ENCODE results near the gene PRKAR1B. TPM values are rescaled to one million over a fixed set of nuclear protein-coding genes. Genes with fewer than 3 reads are reported as not detected.

PRKAR1B gene
- total RNA-seq, 1 experiment from 2014 or later, result 43.3 TPM

GRCh38 chr7:549066-549890 lies 177.8 kb downstream of the PRKAR1B start:
- no CpG with 5 or more reads among the region's 43 CpGs for WGBS (ENCODE audit: extremely low coverage, insufficient read length, low lambda C conversion rate)
- Mint-ChIP-seq H3K9me3 (no peaks in the 10 kb centered on the region), H3K36me3 (ENCODE audit: insufficient read depth in 1 of 3, low read depth in 3 of 3) (peaks cover 0 to 4% (median 0%) of the 10 kb centered on the region in 3 experiments; a peak in 2 of 7 replicates), H3K4me3 (no peak overlapping the region), H3K27me3 (ENCODE audit: low read depth) (no peaks in the 10 kb centered on the region), H3K4me1 (no peaks in the 10 kb centered on the region), H3K27ac (no peak overlapping the region; a peak in 1 of 7 replicates)
- Histone ChIP-seq H3K23me2 (ENCODE audit: insufficient read length, low read depth, low read length, poor library complexity, severe bottlenecking) (no peaks in the 10 kb centered on the region), H2BK120ac (ENCODE audit: low read depth, low read length, poor library complexity, severe bottlenecking) (no peak overlapping the region), H3K14ac (ENCODE audit: insufficient read depth, low read length) (no peak overlapping the region), H2AFZ (ENCODE audit: low read length) (no peak overlapping the region), H3K9ac (ENCODE audit: extremely low read depth, insufficient read length, low read length) (no peak overlapping the region), H3K79me2 (ENCODE audit: insufficient read depth, low read length) (no peaks in the 10 kb centered on the region), H3T11ph (ENCODE audit: low read length) (no peak overlapping the region), H3K27me3 (ENCODE audit: insufficient read depth, low read length) (no peaks in the 10 kb centered on the region), H2BK5ac (ENCODE audit: insufficient read length, low read length) (no peak overlapping the region), H3K23ac (ENCODE audit: insufficient read length, low read depth, low read length) (no peak overlapping the region), H3K9me3 (ENCODE audit: control insufficient read depth, low read depth, low read length) (no peaks in the 10 kb centered on the region), H4K8ac (replicated peaks; ENCODE audit: insufficient read length, low read depth, low read length) (no peak overlapping the region), H3K4ac (ENCODE audit: low read depth, low read length) (no peak overlapping the region), H2BK20ac (ENCODE audit: low read depth, low read length, poor library complexity, severe bottlenecking) (no peak overlapping the region), H2BK12ac (ENCODE audit: insufficient read length, low read depth, low read length) (no peak overlapping the region), H4K91ac (ENCODE audit: insufficient read length, low read depth, low read length) (no peak overlapping the region), H3K18ac (ENCODE audit: insufficient read length, low read depth, low read length) (no peak overlapping the region), H2AK5ac (ENCODE audit: insufficient read length, low read length) (no peak overlapping the region), H4K5ac (ENCODE audit: insufficient read length, low read depth, low read length) (no peak overlapping the region), H3K27ac (ENCODE audit: insufficient read length, low read depth, low read length) (no peak overlapping the region), H4K20me1 (ENCODE audit: control insufficient read depth, insufficient read depth, insufficient read length) (no peaks in the 10 kb centered on the region), H3K4me1 (ENCODE audit: insufficient read depth, low read length) (no peaks in the 10 kb centered on the region), H3K79me1 (ENCODE audit: insufficient read depth, low read depth, low read length, poor library complexity, severe bottlenecking) (no peaks in the 10 kb centered on the region), H2BK15ac (ENCODE audit: low read depth, low read length) (no peak overlapping the region), H3K56ac (ENCODE audit: insufficient read length, low read depth, low read length) (no peak overlapping the region), H3K4me2 (ENCODE audit: insufficient read depth, insufficient read length, low read length) (no peak overlapping the region)
- DNase-seq, result no peak
- no peak for TF ChIP-seq CTCF (conservative IDR thresholded peaks at IDR 0.05)
